Glutamatergic neuron (in vitro differentiated cells): Measurements from ENCODE around the gene ATP9B. TPM values are rescaled to one million over a fixed set of nuclear protein-coding genes. Genes with fewer than 3 reads are reported as not detected.
A peak's percentile ranks its signal among the peaks of the same experiment; 100 is the strongest.

Source experiments
- DNase-seq: peaks from one replicate; pipeline ENCODE4 v3.0.0; 2022
- H3K27ac Mint-ChIP-seq: one replicate; pipeline ENCODE4 v1.8.0; 2020; ENCODE audit warnings: mild to moderate bottlenecking, mixed read lengths, inconsistent platforms; ENCODE audit not compliant: unreplicated experiment
- H3K27me3 Mint-ChIP-seq: one replicate; pipeline ENCODE4 v1.8.0; 2020; ENCODE audit warnings: mild to moderate bottlenecking, moderate library complexity, mixed read lengths, inconsistent platforms; ENCODE audit not compliant: unreplicated experiment
- H3K36me3 Mint-ChIP-seq: one replicate; pipeline ENCODE4 v1.8.0; 2020; ENCODE audit warnings: mild to moderate bottlenecking, mixed read lengths, inconsistent platforms; ENCODE audit not compliant: unreplicated experiment
- H3K4me1 Mint-ChIP-seq: one replicate; pipeline ENCODE4 v1.8.0; 2020; ENCODE audit warnings: mild to moderate bottlenecking, low read depth, mixed read lengths, inconsistent platforms; ENCODE audit not compliant: unreplicated experiment
- H3K4me3 Mint-ChIP-seq: one replicate; pipeline ENCODE4 v1.8.0; 2020; ENCODE audit warnings: mild to moderate bottlenecking, mixed read lengths, inconsistent platforms; ENCODE audit not compliant: unreplicated experiment
- H3K9me3 Mint-ChIP-seq: one replicate; pipeline ENCODE4 v1.8.0; 2020; ENCODE audit warnings: mild to moderate bottlenecking, moderate library complexity, mixed read lengths, inconsistent platforms; ENCODE audit not compliant: unreplicated experiment
- CTCF ChIP-seq: fragments of 200-600 bp; sonication (generic); IDR thresholded peaks from one replicate; pipeline ENCODE4 v1.5.0; 2021; ENCODE audit not compliant: partially characterized antibody, unreplicated experiment
- total RNA-seq: library from RNA; stranded (reverse); fragmentation: NEBNext Ultra II Directional; extraction: Animal tissue kit (Norgen Biotek cat#: 25700); gene quantifications from one replicate; pipeline ENCODE4 v1.2.1, GENCODE V29; 2021; ENCODE audit not compliant: unreplicated experiment

ATP9B gene
- total RNA-seq, 1 donor from 2014 or later, result 62.6 TPM

GRCh38 chr18:79380816-79381806 is 311.9 kb downstream of the ATP9B start:
- H3K27ac Mint-ChIP-seq, result no peak overlapping the region
- peaks cover 8% of the 10 kb centered on the region for H3K9me3 Mint-ChIP-seq
- peak; percentile 92 for DNase-seq
- peaks cover 6% of the 10 kb centered on the region for H3K4me1 Mint-ChIP-seq
- H3K36me3 Mint-ChIP-seq, result no peaks in the 10 kb centered on the region
- H3K4me3 Mint-ChIP-seq, result no peak overlapping the region
- H3K27me3 Mint-ChIP-seq, result peaks cover 8% of the 10 kb centered on the region
- TF ChIP-seq CTCF, result peak; percentile 89

- Mint-ChIP-seq H3K36me3 (no peaks in the 10 kb centered on the region), H3K27me3 (peaks cover 8% of the 10 kb centered on the region), H3K4me1 (peaks cover 8% of the 10 kb centered on the region), H3K4me3 (no peak overlapping the region), H3K27ac (no peak overlapping the region), H3K9me3 (peaks cover 9% of the 10 kb centered on the region)
- no peak for TF ChIP-seq CTCF
- DNase-seq, result no peak
Observed at GRCh38 chr18:79381811-79382311, 312.7 kb downstream of the ATP9B start.

GRCh38 chr18:79382681-79383387 is 313.6 kb downstream of the ATP9B start:
- Mint-ChIP-seq H3K4me3 (no peak overlapping the region), H3K27ac (no peak overlapping the region), H3K27me3 (peaks cover 8% of the 10 kb centered on the region), H3K36me3 (no peaks in the 10 kb centered on the region), H3K4me1 (peaks cover 12% of the 10 kb centered on the region), H3K9me3 (peaks cover 11% of the 10 kb centered on the region)
- no peak for DNase-seq
- no peak for TF ChIP-seq CTCF

- H3K9me3 Mint-ChIP-seq, result peaks cover 11% of the 10 kb centered on the region
- no peak overlapping the region for H3K27ac Mint-ChIP-seq
- no peak overlapping the region for H3K4me3 Mint-ChIP-seq
- no peak for TF ChIP-seq CTCF
- DNase-seq, result no peak
- H3K4me1 Mint-ChIP-seq, result peaks cover 12% of the 10 kb centered on the region
- no peaks in the 10 kb centered on the region for H3K36me3 Mint-ChIP-seq
- peaks cover 8% of the 10 kb centered on the region for H3K27me3 Mint-ChIP-seq
Observed at GRCh38 chr18:79383388-79384056, 314.3 kb downstream of the ATP9B start.
